ENCODE data around the gene HERC2.
"Not testable (repeated sequence)": the region's sequence is repeated elsewhere in the genome, so short reads cannot be mapped to it uniquely, and the experiment has no call there.

HERC2 gene

GRCh38 chr15:28255965-28256364 is 66.0 kb downstream of the HERC2 start:
- TF ChIP-seq, protein P1, sequence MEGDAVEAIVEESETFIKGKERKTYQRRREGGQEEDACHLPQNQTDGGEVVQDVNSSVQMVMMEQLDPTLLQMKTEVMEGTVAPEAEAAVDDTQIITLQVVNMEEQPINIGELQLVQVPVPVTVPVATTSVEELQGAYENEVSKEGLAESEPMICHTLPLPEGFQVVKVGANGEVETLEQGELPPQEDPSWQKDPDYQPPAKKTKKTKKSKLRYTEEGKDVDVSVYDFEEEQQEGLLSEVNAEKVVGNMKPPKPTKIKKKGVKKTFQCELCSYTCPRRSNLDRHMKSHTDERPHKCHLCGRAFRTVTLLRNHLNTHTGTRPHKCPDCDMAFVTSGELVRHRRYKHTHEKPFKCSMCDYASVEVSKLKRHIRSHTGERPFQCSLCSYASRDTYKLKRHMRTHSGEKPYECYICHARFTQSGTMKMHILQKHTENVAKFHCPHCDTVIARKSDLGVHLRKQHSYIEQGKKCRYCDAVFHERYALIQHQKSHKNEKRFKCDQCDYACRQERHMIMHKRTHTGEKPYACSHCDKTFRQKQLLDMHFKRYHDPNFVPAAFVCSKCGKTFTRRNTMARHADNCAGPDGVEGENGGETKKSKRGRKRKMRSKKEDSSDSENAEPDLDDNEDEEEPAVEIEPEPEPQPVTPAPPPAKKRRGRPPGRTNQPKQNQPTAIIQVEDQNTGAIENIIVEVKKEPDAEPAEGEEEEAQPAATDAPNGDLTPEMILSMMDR (IDR thresholded peaks at IDR 0.05; ENCODE audit: low read depth, low read length), result no peak
- H3K4me3 ChIP-seq (ENCODE audit: low read depth, low read length), result no peak overlapping the region

DNA sequence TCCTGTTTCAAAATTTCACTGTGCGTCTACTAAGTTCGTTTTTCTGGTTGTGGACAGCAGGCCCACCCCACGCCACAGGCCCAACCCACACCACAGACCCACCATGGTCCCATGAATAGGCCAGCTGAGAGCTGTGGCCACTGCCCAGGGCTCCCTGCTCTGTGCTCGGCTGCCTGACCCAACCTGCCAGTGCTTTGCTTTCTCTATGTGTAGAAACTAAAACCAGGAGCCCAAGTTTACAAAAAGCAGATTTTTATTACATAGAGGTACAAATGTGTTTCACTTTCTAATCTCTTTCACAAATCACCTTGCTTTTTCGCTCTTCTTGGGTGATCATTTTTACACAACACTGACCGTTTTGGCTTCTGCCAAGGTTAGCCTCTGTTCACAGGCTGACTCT is 69.1 kb downstream of the HERC2 start:
- TF ChIP-seq, protein P1 (IDR thresholded peaks at IDR 0.05; ENCODE audit: low read depth, low read length), result no peak
- H3K4me3 ChIP-seq (ENCODE audit: low read depth, low read length), result no peak overlapping the region

DNA sequence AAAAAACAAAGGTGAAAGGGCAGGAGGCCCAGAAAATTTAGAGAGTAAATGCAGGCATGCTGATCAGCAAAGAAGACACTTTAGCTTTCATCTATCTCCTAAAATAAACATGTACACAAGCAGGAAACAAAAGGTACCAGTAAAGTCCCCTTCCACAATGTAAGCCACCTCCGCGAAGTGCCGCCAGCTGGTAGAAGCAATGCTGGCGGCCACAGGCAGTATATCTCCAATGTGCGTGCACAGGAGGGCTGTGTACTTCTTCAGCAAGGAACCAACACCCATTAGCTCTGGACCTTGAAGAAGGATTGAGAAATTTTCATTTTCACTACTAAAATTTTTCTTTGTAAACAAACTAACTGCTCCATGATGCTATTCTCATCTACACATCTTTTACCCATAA is 75.4 kb downstream of the HERC2 start:
- TF ChIP-seq, protein P1 (IDR thresholded peaks at IDR 0.05; ENCODE audit: low read depth, low read length), result no peak

GRCh38 chr15:28243901-28244300 is 78.1 kb downstream of the HERC2 start:
- TF ChIP-seq, protein P1 (IDR thresholded peaks at IDR 0.05; ENCODE audit: low read depth, low read length), result no peak

More for the DNA sequence above, 75.4 kb downstream of the HERC2 start:
- no peak overlapping the region for H3K4me3 ChIP-seq (ENCODE audit: low read depth, low read length)

GRCh38 chr15:28243399-28243798 is 78.6 kb downstream of the HERC2 start:
- TF ChIP-seq, protein P1 (IDR thresholded peaks at IDR 0.05; ENCODE audit: low read depth, low read length), result no peak
- H3K4me3 ChIP-seq (ENCODE audit: low read depth, low read length), result no peak overlapping the region

More at GRCh38 chr15:28243901-28244300, 78.1 kb downstream of the HERC2 start:
- H3K4me3 ChIP-seq (ENCODE audit: low read depth, low read length), result no peak overlapping the region

DNA sequence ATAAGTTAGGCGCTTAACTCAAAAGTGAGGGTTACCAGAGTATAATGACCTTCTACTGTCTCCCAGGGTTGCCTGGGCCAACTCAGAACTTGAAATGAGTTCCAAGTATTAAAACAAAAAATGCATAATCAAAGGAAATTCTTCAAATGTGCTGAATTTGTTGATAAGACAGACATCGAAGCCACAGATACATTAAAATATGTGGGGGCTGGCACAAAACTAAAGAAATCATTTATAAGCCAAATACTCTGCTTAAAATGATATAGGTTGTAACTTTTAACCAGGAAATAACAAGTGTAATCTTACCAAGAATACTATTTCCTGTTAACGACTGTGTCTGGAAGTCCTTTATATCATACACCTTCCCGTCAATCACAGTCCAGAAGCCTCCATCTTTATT is 83.7 kb downstream of the HERC2 start:
- H3K4me3 ChIP-seq (ENCODE audit: low read depth, low read length), result not testable (repeated sequence)

DNA sequence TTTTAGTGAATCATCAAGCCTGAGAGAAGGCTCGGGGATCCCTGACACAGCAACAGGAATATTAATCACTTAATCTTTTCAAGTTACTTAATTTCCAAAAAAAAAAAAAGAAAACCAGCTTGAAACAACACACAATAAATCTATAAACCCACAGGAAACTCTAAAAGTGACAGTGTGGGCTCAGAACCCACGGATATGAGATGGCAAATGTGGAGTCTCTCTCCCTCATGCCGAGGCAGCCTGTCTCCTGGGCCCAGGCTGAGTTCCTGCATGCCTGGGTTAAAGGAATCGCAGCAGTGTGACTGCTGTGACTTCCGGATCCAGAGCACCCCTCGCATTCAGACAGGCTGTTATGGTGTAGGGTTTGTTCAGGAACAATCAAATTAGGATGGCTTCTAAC is 90.2 kb downstream of the HERC2 start:
- H3K4me3 ChIP-seq (ENCODE audit: low read depth, low read length), result not testable (repeated sequence)

- not testable (repeated sequence) for H3K4me3 ChIP-seq (ENCODE audit: low read depth, low read length)
Measured at GRCh38 chr15:28231336-28231735, 90.6 kb downstream of the HERC2 start.

DNA sequence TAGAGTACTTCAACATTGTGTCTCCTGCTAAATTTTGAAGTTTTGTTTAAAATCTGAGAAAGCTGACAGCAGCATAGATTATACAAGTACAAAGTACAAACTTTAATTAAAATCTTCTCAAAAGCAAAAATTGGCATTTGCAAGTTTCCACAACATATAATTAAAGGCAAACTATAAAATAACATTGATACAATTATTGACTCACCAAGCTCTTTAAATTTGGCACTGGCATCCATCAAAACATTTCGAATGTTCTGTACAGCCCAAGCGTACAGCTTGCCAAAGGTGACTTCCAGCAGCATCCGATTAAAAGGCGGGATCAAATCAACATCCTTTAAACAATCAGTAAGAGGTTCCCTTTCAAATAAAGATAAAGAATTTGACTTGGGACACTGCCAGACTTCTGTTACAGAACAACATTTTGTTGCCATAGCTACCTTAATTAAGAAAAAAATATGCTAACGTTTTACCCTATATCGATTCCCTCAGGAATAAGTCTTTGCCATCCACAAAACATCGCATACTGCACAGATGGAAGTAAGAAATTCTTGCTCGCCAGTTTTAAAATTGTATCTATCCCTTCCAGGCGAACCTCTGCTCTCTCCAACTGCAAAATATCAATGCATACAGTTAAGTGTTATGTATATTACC is 92.9 kb downstream of the HERC2 start:
- H3K4me3 ChIP-seq (ENCODE audit: low read depth, low read length), result not testable (repeated sequence)

All from WI38 (cell line).